Measurements from ENCODE around the gene ANTXR1.
A peak's percentile ranks its signal among the peaks of the same experiment; 100 is the strongest.

The ANTXR1 gene

DNA sequence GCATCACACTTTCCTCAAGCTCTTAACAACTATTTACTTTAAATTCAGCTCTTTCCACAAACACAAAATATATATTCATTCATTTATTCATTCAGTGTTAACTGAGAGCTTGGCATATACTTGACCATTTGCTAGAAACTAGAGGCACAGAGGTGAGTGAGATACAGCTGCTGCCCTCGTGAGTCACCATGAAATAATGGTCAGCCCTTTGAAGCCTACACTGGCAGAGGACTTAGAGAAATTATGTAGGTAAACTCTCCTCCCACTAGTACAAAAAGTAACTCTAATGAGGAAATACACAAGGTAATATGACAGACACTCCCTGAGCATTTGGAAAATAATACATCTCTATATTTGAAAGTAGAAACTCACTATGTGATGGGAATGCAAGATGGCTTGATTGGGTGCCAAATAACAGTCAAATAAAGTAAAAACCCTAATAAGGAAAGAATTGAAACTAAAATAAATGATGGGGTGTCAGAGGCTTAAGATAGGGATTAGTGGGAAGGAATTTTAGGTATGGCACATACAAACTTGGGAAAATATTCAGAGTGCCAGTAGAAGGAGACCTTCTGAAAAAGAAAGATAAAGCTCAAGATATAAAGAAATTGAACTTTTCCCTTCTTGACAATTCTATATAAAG, 61.1 kb downstream of the ANTXR1 start:
- DNase-seq (ENCODE audit: low read depth in 2 of 2) = no peak

DNA sequence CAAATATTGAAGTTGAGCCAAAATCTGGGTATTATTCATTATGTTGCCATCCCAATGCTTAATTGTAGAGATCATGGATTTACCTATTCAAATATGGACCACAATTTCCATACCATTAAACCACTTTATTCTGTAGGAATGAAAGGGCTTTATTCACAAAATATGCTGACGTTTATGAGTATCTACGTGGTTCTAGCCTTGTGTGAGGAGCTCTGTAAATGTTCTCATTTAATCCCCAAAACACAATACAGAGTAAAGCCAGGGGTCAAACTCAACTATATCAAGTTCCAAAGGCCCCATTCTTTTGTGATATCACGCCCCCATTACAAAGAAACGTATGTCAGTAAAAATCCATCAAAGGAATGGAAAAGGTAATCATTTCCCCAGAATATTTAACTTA, 61.9 kb downstream of the ANTXR1 start:
- DNase-seq (ENCODE audit: low read depth in 2 of 2) = no peak

DNA sequence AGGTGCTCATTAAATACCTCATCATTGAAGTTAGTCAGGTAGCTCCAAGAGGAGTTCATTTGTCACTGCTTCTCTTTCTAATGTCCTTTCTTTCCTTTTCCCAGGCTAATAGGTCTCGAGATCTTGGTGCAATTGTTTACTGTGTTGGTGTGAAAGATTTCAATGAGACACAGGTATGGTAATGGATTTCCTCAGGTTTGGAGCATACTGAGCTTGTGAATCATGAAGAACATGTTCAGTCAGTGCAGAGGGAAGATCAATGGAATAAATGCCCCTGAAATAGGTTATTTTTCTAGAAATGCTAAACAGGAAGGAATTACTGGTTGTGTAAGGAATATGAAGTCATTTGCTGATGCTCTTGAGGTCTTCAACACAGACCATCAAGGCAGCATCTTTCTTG, 62.5 kb downstream of the ANTXR1 start:
- no peak for DNase-seq (ENCODE audit: low read depth in 2 of 2)

DNA sequence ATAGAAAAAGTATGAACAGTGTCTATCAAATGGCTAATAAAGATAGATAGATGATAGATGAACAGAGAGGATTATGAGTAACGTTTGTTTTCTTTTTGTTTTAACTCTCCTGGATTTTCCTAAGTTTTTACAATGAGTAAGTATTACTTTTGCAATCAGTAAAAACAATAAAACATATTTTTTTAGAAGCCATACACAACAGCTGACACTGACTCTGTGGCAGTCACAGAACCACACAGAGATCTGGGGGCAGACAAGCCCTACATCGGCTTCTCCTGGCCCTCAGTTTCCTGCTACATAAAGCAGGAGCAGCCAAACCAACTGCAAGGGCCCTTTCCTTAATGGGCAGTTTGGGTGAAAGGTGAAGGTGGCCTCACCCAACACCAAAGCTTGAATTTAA, 63.6 kb downstream of the ANTXR1 start:
- DNase-seq (ENCODE audit: low read depth in 2 of 2) = no peak

DNA sequence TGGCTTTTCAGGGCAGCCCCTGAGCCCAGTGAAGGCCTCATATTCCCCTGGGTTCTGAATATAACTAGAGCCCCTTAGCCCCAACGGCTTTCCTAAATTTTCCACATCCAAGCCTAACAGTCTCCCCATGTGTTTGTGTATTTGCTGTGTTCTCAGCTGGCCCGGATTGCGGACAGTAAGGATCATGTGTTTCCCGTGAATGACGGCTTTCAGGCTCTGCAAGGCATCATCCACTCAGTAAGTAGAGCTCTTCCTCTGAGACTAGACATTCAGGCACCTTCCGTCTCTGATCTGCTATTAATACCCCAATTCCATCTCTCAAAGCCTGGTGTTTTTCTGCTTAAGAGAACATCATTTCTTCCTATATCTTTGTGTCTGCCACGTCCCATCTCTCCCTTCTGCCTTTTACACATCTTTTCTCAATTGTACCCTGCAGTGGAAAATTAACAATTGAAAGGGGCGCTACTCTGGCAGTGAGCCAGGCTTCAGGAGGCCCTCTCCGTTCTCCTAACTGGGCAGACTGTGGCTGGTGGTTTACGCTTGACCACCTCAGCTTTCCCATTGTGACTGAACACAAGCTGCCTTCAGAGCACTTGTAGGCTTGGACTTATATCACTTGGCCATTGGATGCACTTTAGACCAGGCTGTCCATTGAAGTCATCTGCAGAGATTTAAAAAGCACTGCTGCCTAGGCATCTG, 64.4 kb downstream of the ANTXR1 start:
- no peak for DNase-seq (ENCODE audit: low read depth in 2 of 2)

DNA sequence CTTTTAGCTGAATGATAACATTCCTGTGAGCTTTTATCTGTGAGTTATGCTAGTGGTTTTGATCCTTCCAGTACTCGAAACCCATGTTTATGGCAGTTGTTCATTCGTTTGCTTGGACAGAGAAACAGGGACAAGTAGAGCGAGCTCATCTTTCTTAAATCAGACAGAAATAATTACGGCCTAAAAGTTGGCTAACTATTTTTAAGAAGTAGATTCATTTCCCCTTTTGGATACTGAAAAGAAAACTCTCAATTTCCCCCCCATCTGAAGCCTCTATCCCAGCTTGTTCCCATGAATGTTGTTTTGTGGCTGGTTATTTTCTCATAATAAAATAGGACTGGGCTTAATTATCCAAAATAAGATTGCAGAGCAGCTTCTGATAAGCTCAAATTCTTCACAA, 67.1 kb downstream of the ANTXR1 start:
- DNase-seq (ENCODE audit: low read depth in 2 of 2) = no peak

DNA sequence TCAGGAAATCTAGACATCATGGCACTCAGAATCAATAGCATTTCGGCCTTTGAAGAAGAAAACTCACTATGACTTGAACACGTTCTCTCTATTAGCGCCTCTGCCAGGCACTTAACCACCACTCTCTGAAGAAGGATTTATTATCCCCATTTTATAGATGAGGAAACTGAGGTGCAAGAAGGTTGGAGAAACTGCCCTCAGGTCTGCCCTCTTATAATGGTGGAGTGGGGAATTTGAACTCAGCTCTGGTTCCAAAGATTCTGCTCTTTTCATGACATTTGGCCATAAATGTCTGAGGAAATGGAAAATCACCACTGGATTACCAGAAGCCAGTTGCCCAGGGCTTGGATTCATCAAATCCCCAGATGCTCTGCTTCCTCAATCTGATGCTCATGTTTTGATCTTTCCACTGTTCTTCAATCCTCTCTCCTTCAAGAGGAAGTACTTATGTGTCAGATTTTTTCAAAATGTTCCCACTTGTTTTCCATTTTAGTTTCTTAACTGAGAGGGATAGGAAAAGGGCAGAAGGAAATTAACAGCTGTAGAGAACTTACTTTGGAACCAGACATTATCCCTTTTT, 68.1 kb downstream of the ANTXR1 start:
- no peak for DNase-seq (ENCODE audit: low read depth in 2 of 2)

DNA sequence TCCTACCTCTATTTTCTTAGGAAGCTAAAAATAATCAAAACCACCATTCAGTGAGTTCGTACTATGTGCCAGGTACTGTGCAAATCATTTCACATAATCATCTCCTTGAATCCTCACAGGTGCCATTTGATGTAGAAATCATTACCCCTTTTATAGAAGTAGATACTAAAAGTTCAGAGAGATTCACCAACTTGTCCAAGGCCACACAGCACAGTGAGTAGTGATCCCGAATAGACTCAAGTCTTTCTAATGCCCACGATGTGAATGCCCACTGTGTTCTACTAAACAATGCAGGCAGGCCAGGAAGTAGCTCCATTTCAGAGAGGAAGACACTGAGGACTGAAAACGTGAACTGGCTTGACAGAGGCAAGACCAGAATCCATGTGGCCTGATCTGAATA, 68.8 kb downstream of the ANTXR1 start:
- no peak for DNase-seq (ENCODE audit: low read depth in 2 of 2)

DNA sequence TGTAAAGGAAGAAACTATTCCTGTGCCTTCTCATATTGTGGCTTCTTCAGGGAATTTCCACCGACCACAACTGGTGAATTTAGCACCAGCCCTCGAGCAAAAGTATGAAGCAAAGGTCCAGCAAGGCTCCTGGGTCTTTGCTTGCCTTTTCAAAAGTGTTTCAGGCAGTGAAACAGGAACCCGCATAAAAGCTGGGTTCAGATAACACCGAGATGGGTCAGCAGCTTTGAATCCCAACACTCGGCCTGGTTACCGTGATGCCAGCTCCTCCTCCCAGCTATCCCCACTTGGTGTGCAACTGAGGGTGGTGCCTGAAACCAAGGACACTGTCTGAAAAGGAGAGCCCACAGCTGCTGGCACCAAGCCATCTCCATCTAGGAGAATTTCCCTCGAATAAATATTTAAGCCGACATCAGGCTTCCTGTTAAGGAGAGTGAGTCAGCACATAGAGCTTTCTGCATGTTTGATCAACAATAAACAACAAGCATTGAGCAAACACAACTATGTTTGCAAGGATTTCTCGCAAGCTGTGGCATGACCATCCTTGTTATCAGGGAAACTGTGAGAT, 69.5 kb downstream of the ANTXR1 start:
- no peak for DNase-seq (ENCODE audit: low read depth in 2 of 2)

DNA sequence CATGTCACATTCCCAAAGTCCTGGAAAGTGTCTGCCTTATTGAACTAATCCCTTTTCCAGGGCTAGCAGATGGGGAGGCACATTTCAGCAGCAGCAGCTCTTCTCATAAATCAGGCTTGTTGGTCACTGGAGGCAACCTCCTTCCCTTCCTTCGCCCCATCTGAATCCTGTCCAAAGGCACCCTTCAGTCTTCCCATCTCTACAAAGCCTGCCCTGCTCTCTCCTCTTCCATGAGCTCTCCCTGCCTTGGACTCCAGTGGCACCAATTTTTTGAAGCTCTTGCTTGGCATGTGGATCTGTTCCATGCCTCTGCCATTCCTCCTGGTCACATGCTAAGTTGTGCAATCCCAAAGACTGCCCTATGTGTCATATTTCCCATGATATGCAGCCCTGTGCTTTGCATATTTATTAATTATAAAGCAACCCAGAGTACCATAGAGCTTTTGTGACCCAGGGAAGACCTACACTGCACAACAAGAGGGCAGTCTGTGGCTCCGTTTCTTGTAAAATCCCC, 70.3 kb downstream of the ANTXR1 start:
- DNase-seq (ENCODE audit: low read depth in 2 of 2) = no peak

DNA sequence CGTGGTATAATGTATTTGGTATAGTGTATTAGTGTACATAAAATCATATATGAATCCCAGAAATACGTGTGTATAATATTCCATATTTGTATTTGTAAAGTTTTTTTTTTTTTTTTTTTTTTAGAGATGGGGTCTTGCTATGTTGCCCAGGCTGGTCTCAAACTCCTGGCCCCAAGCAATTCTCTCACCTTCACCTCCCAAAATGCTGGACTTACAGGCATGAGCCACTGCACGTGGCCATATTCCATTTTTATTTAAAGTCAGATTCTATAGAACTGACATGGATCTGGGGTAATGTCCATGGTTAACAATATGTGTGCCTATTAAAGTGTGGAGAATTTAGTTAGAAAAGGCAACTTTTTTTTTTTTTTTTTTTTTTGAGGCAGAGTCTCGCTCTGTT, 71.5 kb downstream of the ANTXR1 start:
- no peak for DNase-seq (ENCODE audit: low read depth in 2 of 2)

DNA sequence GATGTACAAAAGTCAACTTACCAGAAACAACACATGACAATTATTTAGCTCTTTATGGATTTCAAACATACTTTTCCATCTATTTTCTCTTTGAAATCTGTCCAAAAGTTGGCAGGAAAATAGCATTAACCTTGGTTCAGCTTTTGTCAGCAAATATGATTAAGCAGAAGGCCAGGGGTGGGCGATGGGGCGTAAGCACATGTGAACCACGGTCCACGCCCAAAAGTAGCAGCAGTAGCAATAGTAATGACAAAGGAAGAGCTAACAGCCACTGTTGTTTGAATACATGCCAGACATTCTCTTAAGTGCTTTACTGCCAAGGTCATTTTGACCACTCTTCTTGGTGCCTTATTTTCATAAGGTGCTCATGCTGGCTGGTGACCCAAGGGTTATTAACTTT, 73.5 kb downstream of the ANTXR1 start:
- DNase-seq (ENCODE audit: low read depth in 2 of 2) = no peak

DNA sequence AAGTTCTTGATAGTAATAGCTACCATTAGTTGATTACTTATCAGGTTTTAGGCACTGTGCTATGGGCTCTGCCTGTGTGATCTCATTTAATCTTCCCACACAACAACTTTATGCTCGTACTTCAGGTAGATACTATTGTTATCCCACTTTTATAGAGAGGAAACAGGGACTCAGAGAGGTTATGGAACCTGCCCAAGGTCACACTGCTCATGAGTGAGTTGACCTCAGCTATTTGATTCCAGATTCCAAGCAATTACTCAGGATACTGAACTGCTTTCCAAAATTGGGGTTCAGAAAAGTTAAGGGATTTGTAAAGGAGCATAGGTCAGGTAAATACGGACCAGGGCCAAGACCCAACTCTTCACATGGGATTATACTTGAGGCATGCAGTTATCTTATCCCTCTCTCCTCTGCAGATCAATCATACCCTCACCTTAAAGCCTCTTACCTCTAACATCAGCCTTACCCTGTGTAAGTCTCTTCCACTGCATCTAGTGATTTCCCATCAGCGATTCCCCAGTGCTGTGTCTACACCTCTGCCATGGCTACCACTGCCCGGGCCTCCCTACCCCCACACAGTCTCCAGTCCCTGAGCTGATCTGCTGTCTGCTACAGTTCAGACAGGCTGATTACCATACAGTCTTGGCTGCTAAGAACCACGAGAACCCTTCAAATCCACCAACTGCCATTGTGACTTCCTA, 74.4 kb downstream of the ANTXR1 start:
- DNase-seq (ENCODE audit: low read depth in 2 of 2) = no peak

DNA sequence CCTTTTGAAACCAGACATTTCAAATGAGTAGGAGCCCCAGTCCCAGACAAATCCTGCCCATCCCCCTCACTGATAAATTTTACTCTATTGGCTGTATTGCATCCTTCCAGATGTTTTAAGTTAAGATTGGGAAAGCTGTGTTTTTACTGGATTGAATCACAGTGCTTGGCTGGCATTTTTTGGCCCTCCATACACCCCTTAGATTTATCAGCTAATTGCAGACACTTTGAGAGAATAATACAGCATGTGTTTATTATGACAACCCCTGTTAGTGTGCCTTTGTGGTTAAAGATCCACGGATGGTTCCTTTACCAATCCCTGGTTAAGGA, 74.9 kb downstream of the ANTXR1 start:
- DNase-seq (ENCODE audit: low read depth in 2 of 2) = peak; percentile 47 to 57

DNA sequence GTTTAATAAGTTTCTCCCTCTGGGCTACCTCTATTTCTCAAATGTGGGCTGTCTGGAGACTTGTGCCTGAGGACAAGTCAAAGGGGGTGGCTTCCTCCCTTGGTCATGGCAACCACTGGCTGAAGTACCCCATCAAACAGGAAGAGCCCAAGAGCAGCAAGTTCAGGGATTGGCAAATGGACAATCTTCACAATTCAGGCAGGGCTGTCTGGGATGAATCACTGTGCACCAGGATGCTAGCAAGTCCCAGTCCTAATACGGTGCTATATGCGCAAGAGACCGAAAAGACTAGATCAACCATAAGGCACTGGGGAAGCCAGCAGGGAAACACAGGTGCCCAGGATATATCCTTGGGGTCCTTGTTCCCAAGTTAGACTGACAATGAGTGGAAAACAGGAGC, 75.5 kb downstream of the ANTXR1 start:
- no peak for DNase-seq (ENCODE audit: low read depth in 2 of 2)

DNA sequence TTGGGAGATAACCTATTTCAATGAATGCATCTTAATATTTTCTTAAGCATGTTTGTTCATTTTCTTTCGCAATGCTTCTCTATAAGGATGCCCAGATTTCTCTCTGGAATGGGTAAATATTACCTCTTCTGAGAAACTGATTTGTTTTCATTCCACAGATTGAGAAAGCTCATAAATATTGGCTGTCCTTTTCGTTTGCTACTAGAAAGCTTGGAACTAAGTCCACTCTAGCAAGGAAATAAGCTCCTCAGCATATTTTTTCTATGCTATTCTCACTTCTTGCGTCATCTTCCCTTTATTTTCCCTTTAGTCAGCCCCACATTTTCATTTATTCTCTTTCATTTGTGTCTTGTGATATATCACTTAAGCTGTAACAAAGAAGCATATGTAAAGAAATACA, 76.3 kb downstream of the ANTXR1 start:
- no peak for DNase-seq (ENCODE audit: low read depth in 2 of 2)

DNA sequence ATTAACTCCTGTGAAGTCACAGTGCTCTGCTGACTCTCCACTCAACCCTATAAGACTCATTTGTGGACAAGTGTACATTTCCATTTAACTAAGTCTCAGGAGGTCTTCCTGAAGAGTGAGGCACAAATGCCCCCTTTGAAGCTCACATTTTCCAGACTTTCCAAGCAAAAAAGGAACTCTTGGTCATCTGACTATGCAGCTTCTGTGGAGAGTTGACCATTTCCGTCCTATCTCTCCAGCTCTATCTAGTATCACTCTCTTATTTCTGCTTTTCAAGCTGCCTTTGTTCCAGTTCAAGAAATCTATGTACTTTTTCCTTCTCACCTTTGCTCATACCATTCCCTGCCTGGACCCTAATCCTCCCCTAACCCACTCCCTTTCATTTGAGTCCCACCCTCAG, 77.0 kb downstream of the ANTXR1 start:
- no peak for DNase-seq (ENCODE audit: low read depth in 2 of 2)

DNA sequence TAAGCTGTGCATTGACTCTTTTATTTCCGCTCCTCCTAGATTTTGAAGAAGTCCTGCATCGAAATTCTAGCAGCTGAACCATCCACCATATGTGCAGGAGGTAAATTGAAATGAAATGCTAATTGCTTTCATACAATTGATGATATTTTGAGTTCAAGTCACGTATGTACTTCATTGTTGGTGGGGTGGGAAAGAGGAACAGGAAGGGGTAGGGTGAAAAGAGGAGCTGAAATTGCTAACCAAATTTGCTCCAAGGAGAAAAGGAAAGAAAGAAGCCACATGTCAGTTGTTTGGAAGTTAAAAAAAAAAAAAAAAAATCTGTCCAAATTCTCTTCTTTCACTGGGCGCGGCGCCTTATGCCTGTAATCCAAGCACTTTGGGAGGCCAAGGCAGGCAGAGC, 77.8 kb downstream of the ANTXR1 start:
- DNase-seq (ENCODE audit: low read depth in 2 of 2) = no peak

DNA sequence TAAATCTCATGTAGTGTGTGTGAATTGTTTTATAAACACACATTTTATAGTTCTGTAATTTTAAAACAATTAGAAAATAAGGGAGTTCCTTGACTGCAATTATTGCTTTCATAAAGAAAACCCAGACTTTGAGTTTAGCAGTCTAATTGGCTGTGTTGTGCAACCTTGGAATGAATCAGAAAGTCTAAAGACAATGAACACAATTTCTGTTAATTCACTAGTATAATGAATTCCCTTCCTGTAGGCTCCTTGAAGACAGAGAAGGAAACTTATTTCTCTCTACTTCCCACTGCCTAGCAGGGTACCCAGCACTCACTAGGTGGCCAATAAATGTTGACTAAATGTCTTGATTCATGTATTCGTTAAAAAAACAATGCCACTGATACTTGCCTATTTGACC, 79.9 kb downstream of the ANTXR1 start:
- no peak for DNase-seq (ENCODE audit: low read depth in 2 of 2)

DNA sequence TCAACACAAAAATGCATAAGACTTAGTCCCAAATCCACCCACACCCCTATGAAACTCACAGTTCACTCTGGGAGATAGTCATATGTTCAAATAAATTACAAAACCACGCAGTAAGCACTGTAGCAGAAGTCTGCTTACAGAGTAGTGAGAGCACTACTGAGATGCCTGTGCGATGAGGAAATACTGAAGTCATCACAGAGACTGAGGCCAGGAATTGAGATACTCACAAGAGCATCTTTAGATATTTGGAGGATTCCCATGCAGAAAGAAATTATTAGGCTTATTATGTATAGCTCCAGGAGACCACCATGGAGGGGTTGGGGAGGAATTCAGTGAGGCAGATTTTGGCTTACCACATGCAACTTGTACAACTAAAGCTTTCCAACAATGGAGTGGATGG, 82.3 kb downstream of the ANTXR1 start:
- peak; percentile 60 for DNase-seq (ENCODE audit: low read depth in 2 of 2)

DNA sequence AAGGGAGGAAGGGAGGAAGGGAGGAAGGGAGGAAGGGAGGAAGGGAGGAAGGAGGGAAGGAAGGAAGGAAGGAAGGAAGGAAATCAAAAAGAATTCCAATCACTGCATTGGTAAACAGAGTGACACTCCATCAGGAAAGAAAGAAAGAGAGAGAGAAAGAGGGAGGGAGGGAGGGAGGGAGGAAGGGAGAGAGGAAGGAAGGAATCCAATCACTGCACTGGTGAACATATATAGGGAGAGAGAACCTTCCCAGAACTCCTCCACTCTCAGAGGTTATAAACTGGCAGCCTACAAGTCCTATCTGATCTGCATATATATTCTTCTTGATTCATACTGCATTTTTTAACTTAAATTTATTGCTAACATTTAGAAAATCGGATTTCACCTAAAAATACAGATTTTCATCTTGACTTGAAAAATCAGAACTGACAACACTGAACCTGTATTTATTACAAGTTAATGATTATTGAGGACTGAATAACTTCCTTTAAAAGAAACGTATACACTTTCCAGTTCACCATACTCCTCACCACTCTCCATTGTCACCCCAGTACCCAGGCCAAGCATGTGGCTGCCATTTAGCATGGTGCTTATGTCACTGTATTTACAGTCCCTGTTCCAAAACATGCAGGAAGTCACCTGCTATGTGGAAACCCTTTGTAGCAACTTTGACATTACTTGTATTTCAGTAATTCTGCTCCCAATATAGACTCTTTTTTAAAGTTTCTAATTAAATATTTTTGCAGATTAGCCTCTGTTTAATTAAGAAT, 83.5 kb downstream of the ANTXR1 start:
- DNase-seq (ENCODE audit: low read depth in 2 of 2) = no peak

DNA sequence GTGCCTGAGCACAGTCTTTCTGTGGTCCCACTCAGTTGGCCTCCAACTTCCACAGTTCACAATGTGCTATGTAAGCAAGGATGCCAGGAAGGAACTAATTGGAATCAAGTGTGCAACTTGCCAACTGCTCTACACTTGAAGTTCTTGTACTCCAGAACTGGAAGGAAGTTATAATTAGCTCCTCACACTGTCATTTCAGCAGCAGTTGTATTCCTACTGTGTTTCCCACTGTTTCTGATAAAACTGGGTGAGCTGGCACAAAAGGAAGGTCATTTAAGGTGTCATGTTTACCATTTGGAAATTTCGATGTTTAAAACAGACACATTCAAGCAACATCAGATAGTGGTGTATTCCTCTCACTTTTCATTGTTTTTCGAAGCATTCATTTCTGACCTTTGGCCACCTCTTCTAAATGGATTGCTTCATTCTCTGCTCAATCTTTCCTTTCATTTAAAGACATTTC, 84.2 kb downstream of the ANTXR1 start:
- DNase-seq (ENCODE audit: low read depth in 2 of 2) = no peak
